ENCODE results near the gene HYAL2.

The HYAL2 gene

GRCh38 chr3:50333744-50334328, 11.3 kb upstream of the HYAL2 start:
- Histone ChIP-seq H3K79me1 (ENCODE audit: low read depth, low read length) (peaks cover 10% of the 10 kb centered on the region), H2BK5ac (ENCODE audit: low read length) (no peak overlapping the region), H3K18ac (ENCODE audit: low read length) (no peak overlapping the region), H2BK120ac (ENCODE audit: low read depth, low read length) (no peak overlapping the region), H4K8ac (ENCODE audit: low read depth, low read length) (no peak overlapping the region), H3K9ac (ENCODE audit: low read depth, low read length, poor library complexity) (no peak overlapping the region), H2BK15ac (ENCODE audit: low read length) (no peak overlapping the region), H3K4me3 (ENCODE audit: low read length in 2 of 2) (no peak overlapping the region), H3K27me3 (ENCODE audit: control insufficient read depth in 3 of 3, insufficient read depth in 3 of 3, low read depth in 1 of 3, low read length in 3 of 3) (peaks cover 0 to 5% (median 2%) of the 10 kb centered on the region in 3 experiments), H2AK5ac (ENCODE audit: low read depth, low read length) (no peak overlapping the region), H2AFZ (ENCODE audit: low read length) (no peak overlapping the region), H3K23ac (ENCODE audit: low read depth, low read length, poor library complexity) (no peak overlapping the region), H3K4ac (ENCODE audit: low read length) (no peak overlapping the region), H3K14ac (ENCODE audit: low read length) (no peak overlapping the region), H3K9me3 (replicated peaks in 1 of 2; ENCODE audit: control insufficient read depth in 2 of 2, insufficient read depth in 1 of 2, low read depth in 1 of 2, low read length in 2 of 2) (no peaks in the 10 kb centered on the region), H3K4me2 (ENCODE audit: insufficient read depth, low read length, poor library complexity, severe bottlenecking) (no peak overlapping the region), H3K36me3 (replicated peaks in 1 of 2; ENCODE audit: control insufficient read depth in 2 of 2, insufficient read depth in 2 of 2, low read length in 2 of 2) (peaks cover 36 to 62% of the 10 kb centered on the region in 2 donors), H3K4me1 (ENCODE audit: control insufficient read depth in 2 of 2, insufficient read depth in 1 of 2, low read depth in 1 of 2, low read length in 2 of 2) (peaks cover 10 to 14% of the 10 kb centered on the region in 2 donors), H2BK12ac (ENCODE audit: low read length) (no peak overlapping the region), H4K91ac (ENCODE audit: low read depth, low read length, poor library complexity) (no peak overlapping the region), H3K27ac (replicated peaks; ENCODE audit: low read length) (no peak overlapping the region)
- WGBS, 2 donors (ENCODE audit: extremely low coverage in 2 of 2, insufficient read length in 2 of 2, insufficient replicate concordance in 1 of 2), result no CpG with 5 or more reads among the region's 12 CpGs
- DNase-seq (ENCODE audit: low spot score), result no peak

- no peak overlapping the region for H3K9ac ChIP-seq (ENCODE audit: low read depth, low read length, poor library complexity)
- H2BK5ac ChIP-seq (ENCODE audit: low read length), result no peak overlapping the region
- no peak overlapping the region for H3K4ac ChIP-seq (ENCODE audit: low read length)
- WGBS, 2 donors (ENCODE audit: extremely low coverage in 2 of 2, insufficient read length in 2 of 2, insufficient replicate concordance in 1 of 2), result no CpG with 5 or more reads among the region's 19 CpGs
- no peak overlapping the region for H3K27ac ChIP-seq (replicated peaks; ENCODE audit: low read length)
- no peak overlapping the region for H3K4me2 ChIP-seq (ENCODE audit: insufficient read depth, low read length, poor library complexity, severe bottlenecking)
- no peak overlapping the region for H2AFZ ChIP-seq (ENCODE audit: low read length)
- H3K18ac ChIP-seq (ENCODE audit: low read length), result no peak overlapping the region
- no peak overlapping the region for H4K8ac ChIP-seq (ENCODE audit: low read depth, low read length)
- H3K27me3 ChIP-seq (ENCODE audit: control insufficient read depth in 3 of 3, insufficient read depth in 3 of 3, low read depth in 1 of 3, low read length in 3 of 3), result no peaks in the 10 kb centered on the region
- DNase-seq (ENCODE audit: low spot score), result no peak
- H3K36me3 ChIP-seq (replicated peaks in 1 of 2; ENCODE audit: control insufficient read depth in 2 of 2, insufficient read depth in 2 of 2, low read length in 2 of 2), result peaks cover 36 to 66% of the 10 kb centered on the region in 2 donors
- no peak overlapping the region for H2BK12ac ChIP-seq (ENCODE audit: low read length)
- no peak overlapping the region for H2BK15ac ChIP-seq (ENCODE audit: low read length)
- H3K9me3 ChIP-seq (replicated peaks in 1 of 2; ENCODE audit: control insufficient read depth in 2 of 2, insufficient read depth in 1 of 2, low read depth in 1 of 2, low read length in 2 of 2), result no peaks in the 10 kb centered on the region
- H3K23ac ChIP-seq (ENCODE audit: low read depth, low read length, poor library complexity), result no peak overlapping the region
- H3K14ac ChIP-seq (ENCODE audit: low read length), result no peak overlapping the region
- peaks cover 14% of the 10 kb centered on the region for H3K79me1 ChIP-seq (ENCODE audit: low read depth, low read length)
- H2BK120ac ChIP-seq (ENCODE audit: low read depth, low read length), result no peak overlapping the region
- H2AK5ac ChIP-seq (ENCODE audit: low read depth, low read length), result no peak overlapping the region
- H3K4me1 ChIP-seq (ENCODE audit: control insufficient read depth in 2 of 2, insufficient read depth in 1 of 2, low read depth in 1 of 2, low read length in 2 of 2), result peaks cover 9 to 14% of the 10 kb centered on the region in 2 donors
- H3K4me3 ChIP-seq (ENCODE audit: low read length in 2 of 2), result no peak overlapping the region
- H4K91ac ChIP-seq (ENCODE audit: low read depth, low read length, poor library complexity), result no peak overlapping the region
These were observed 8.9 kb upstream of the HYAL2 start for GRCh38 chr3:50331364-50331907.

GRCh38 chr3:50330330-50330729, 7.8 kb upstream of the HYAL2 start:
- Histone ChIP-seq H3K4me2 (ENCODE audit: insufficient read depth, low read length, poor library complexity, severe bottlenecking) (no peak overlapping the region), H2BK120ac (ENCODE audit: low read depth, low read length) (no peak overlapping the region), H3K14ac (ENCODE audit: low read length) (no peak overlapping the region), H4K8ac (ENCODE audit: low read depth, low read length) (peak overlapping the region; percentile 70), H3K36me3 (replicated peaks in 1 of 2; ENCODE audit: control insufficient read depth in 2 of 2, insufficient read depth in 2 of 2, low read length in 2 of 2) (peaks cover 40 to 70% of the 10 kb centered on the region in 2 donors), H3K4me1 (ENCODE audit: control insufficient read depth in 2 of 2, insufficient read depth in 1 of 2, low read depth in 1 of 2, low read length in 2 of 2) (peaks cover 3 to 6% of the 10 kb centered on the region in 2 donors), H2AK5ac (ENCODE audit: low read depth, low read length) (no peak overlapping the region), H4K91ac (ENCODE audit: low read depth, low read length, poor library complexity) (no peak overlapping the region), H3K4ac (ENCODE audit: low read length) (no peak overlapping the region), H3K23ac (ENCODE audit: low read depth, low read length, poor library complexity) (no peak overlapping the region), H2BK15ac (ENCODE audit: low read length) (no peak overlapping the region), H3K4me3 (ENCODE audit: low read length in 2 of 2) (peak overlapping the region in 1 of 2 donors; percentile 28), H2AFZ (ENCODE audit: low read length) (no peak overlapping the region), H3K9me3 (replicated peaks in 1 of 2; ENCODE audit: control insufficient read depth in 2 of 2, insufficient read depth in 1 of 2, low read depth in 1 of 2, low read length in 2 of 2) (no peaks in the 10 kb centered on the region), H3K18ac (ENCODE audit: low read length) (no peak overlapping the region), H3K27me3 (ENCODE audit: control insufficient read depth in 3 of 3, insufficient read depth in 3 of 3, low read depth in 1 of 3, low read length in 3 of 3) (no peaks in the 10 kb centered on the region), H3K79me1 (ENCODE audit: low read depth, low read length) (peaks cover 10% of the 10 kb centered on the region), H3K9ac (ENCODE audit: low read depth, low read length, poor library complexity) (no peak overlapping the region), H3K27ac (replicated peaks; ENCODE audit: low read length) (no peak overlapping the region), H2BK12ac (ENCODE audit: low read length) (no peak overlapping the region), H2BK5ac (ENCODE audit: low read length) (no peak overlapping the region)
- no CpG with 5 or more reads among the region's 10 CpGs for WGBS, 2 donors (ENCODE audit: extremely low coverage in 2 of 2, insufficient read length in 2 of 2, insufficient replicate concordance in 1 of 2)
- DNase-seq (ENCODE audit: low spot score), result no peak

DNA sequence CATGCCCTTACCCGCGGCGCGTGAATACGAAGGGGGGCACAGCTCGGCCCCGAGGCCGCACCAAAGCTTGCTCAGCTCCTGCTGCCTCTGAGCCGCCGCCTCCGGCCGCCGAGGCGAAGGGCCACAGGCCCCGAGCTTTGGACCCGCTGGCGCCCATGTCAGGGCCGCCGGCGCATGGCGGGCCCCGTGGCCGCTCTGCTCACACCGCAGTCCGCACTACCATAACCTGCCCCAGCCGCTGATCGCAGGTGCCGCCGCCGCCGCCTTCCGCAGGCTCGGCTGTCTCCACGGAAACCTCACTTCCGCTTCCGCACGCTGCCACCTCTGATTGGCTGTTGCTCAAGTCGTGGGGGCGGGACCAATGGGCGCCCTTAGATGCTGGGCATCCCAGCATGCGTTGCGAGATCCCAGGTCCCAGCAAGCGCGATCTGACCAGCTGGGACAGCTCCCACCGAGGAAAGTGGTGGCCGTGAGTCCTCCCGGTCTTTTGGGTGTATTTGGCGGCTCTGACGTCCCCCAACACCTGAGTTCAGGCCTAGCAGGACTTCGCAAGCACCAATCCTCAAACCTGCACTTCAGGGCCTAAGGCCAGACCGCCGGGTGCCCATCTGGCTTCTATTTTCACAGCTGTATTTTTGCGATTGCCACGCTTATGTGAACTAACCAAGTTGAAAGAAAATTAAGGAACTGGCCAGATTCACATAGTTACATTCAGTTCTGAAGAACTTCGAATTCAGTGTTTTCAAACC, 5.6 kb upstream of the HYAL2 start, which contains the start of gene TUSC2:
TSS of gene TUSC2 (minus strand) at position 281 of the 749 bp plus-strand sequence. CDS start at position 157, 124 bp downstream.
- H3K27me3 ChIP-seq (ENCODE audit: control insufficient read depth in 3 of 3, insufficient read depth in 3 of 3, low read depth in 1 of 3, low read length in 3 of 3), result no peaks in the 10 kb centered on the region
- no CpG with 5 or more reads among the region's 55 CpGs for WGBS, 2 donors (ENCODE audit: extremely low coverage in 2 of 2, insufficient read length in 2 of 2, insufficient replicate concordance in 1 of 2)
- no peak within 1 kb of the TSS for H4K91ac ChIP-seq (ENCODE audit: low read depth, low read length, poor library complexity)
- peak within 1 kb of the TSS; percentile 27 for H3K27ac ChIP-seq (replicated peaks; ENCODE audit: low read length)
- peaks cover 11% of the 10 kb centered on the region for H3K79me1 ChIP-seq (ENCODE audit: low read depth, low read length)
- peak within 1 kb of the TSS; percentile 94 for H3K4me2 ChIP-seq (ENCODE audit: insufficient read depth, low read length, poor library complexity, severe bottlenecking)
- no peak within 1 kb of the TSS for H4K8ac ChIP-seq (ENCODE audit: low read depth, low read length)
- H3K9me3 ChIP-seq (replicated peaks in 1 of 2; ENCODE audit: control insufficient read depth in 2 of 2, insufficient read depth in 1 of 2, low read depth in 1 of 2, low read length in 2 of 2), result no peaks in the 10 kb centered on the region
- H3K14ac ChIP-seq (ENCODE audit: low read length), result no peak within 1 kb of the TSS
- H2BK12ac ChIP-seq (ENCODE audit: low read length), result no peak within 1 kb of the TSS
- peaks cover 8 to 12% of the 10 kb centered on the region in 2 donors for H3K4me1 ChIP-seq (ENCODE audit: control insufficient read depth in 2 of 2, insufficient read depth in 1 of 2, low read depth in 1 of 2, low read length in 2 of 2)
- peak within 1 kb of the TSS; percentile 74 to 98 for H3K4me3 ChIP-seq (ENCODE audit: low read length in 2 of 2)
- H3K23ac ChIP-seq (ENCODE audit: low read depth, low read length, poor library complexity), result peak within 1 kb of the TSS; percentile 62
- no peak within 1 kb of the TSS for H2BK15ac ChIP-seq (ENCODE audit: low read length)
- peak within 1 kb of the TSS; percentile 26 for H2BK5ac ChIP-seq (ENCODE audit: low read length)
- peak within 1 kb of the TSS; percentile 96 for H3K9ac ChIP-seq (ENCODE audit: low read depth, low read length, poor library complexity)
- H2BK120ac ChIP-seq (ENCODE audit: low read depth, low read length), result no peak within 1 kb of the TSS
- H2AK5ac ChIP-seq (ENCODE audit: low read depth, low read length), result peak within 1 kb of the TSS; percentile 67
- peak; percentile 93 for DNase-seq (ENCODE audit: low spot score)
- peaks cover 43 to 69% of the 10 kb centered on the region in 2 donors for H3K36me3 ChIP-seq (replicated peaks in 1 of 2; ENCODE audit: control insufficient read depth in 2 of 2, insufficient read depth in 2 of 2, low read length in 2 of 2)
- peak within 1 kb of the TSS; percentile 73 for H3K18ac ChIP-seq (ENCODE audit: low read length)
- peak within 1 kb of the TSS; percentile 74 for H2AFZ ChIP-seq (ENCODE audit: low read length)
- peak within 1 kb of the TSS; percentile 53 for H3K4ac ChIP-seq (ENCODE audit: low read length)
